Iris pigment epithelial cell (primary cell): ENCODE data around the gene ZNG1E.
"Not testable (repeated sequence)": the region's sequence is repeated elsewhere in the genome, so short reads cannot be mapped to it uniquely, and the experiment has no call there.

ENCODE experiments used
- DNase-seq: peaks from one replicate; pipeline ENCODE4 v3.0.0-alpha.2; 2011; ENCODE audit warnings: low read depth

ZNG1E gene

DNA sequence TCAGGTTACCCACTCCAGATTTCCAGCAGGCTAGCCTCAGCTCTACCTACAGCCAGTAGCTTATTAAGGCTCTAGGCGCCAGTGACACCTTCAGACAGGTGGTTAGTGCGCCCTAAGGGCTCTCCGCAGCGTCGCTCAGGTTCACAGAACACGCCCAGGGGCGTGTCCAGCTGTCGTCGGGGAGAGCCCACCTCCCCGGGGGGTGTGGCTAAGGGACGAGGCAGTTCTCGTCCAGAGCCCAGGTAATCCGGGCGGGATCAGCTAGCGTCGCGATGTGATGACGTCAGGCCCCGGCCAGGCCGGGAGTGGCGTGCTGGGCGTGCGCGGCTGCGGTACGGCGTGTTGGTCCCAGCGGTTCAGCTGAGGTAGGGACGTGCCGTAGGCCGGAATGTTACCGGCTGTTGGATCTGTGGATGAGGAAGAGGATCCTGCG lies at the start of gene ZNG1E:
Gene ZNG1E, plus strand, starts transcription at position 340 of the 433 bp plus-strand sequence. Its CDS starts 49 bp downstream, at position 389.
- peak; percentile 5 for DNase-seq

GRCh38 chr9:65673579-65673978 lies 2.1 kb upstream of the ZNG1E start:
- DNase-seq = not testable (repeated sequence)

- not testable (repeated sequence) for DNase-seq
Measured at GRCh38 chr9:65675018-65675417, 710 bp upstream of the ZNG1E start.

- DNase-seq = not testable (repeated sequence)
Measured at GRCh38 chr9:65676389-65676788, 661 bp downstream of the ZNG1E start.

GRCh38 chr9:65678533-65678932 lies 2.8 kb downstream of the ZNG1E start:
- not testable (repeated sequence) for DNase-seq

DNA sequence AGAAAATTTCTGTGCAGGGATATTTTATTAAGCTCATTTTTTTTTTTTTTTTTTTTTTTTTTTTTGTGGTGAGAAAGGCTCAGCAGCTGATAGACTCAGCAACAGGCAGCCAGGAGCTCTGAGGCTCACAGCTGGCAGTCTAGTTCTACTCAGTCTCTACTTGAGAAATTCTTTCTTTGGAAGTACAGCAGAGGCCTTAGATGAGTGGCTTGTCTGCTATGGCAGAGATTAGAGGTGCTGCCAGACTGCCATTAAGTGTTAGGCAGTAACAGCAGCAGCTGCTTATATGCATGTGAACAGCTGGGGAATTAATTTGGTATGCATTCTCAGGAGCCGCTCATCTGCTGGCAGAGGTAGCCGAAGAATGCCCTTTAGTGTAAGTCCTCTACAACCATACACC lies 27.8 kb downstream of the ZNG1E start:
- not testable (repeated sequence) for DNase-seq

- DNase-seq = not testable (repeated sequence)
Measured at GRCh38 chr9:65714445-65714844, 38.7 kb downstream of the ZNG1E start.

DNA sequence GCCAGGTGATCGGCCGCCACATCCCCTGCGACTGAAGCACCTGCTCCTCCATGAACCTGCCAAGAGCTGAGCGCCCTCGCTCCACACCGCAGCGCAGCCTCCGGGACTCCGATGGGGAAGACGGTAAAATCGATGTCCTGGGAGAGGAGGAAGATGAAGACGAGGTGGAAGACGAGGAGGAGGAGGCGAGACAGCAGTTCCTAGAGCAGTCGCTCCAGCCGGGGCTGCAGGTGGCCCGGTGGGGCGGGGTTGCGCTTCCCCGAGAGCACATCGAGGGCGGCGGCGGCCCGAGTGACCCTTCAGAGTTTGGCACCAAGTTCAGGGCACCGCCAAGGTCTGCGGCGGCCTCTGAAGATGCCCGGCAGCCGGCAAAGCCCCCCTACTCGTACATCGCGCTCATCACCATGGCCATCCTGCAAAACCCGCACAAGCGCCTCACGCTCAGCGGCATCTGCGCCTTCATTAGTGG lies 61.4 kb downstream of the ZNG1E start, which contains the start of gene FOXD4L4:
Gene FOXD4L4, plus strand, starts transcription at position 51 of the 469 bp plus-strand sequence. Its CDS starts 0 bp downstream, at position 51.
- not testable (repeated sequence) for DNase-seq

DNA sequence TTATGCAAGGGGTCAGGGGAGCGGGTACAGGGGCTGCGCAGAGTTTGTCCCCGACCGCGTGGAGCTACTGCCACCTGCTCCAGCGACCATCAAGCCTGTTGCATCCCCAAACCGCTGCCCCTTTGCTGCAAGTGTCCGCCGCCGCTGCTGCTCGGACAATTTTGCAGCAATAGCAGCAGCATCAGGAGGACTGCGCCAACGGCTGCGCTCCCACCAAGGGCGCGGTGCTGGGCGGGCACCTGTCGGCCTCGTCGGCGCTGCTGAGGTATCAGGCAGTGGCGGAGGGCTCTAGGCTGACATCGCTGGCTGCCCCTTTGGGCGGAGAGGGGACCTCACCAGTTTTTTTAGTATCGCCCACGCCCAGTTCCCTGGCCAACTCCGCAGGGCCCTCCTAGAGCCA lies 62.4 kb downstream of the ZNG1E start:
- DNase-seq = not testable (repeated sequence)
